Body of pancreas (tissue), 4 donors: ENCODE measurements around the gene RXRA. TPM values are rescaled to one million over a fixed set of nuclear protein-coding genes. Genes with fewer than 3 reads are reported as not detected.

Source experiments
- ATAC-seq: fragments of 150-250 bp; one replicate; pipeline ENCODE4 v1.9.1; 2016
- DNase-seq, 4 donors: peaks; one replicate each; pipeline ENCODE4 v3.0.0-alpha.2; 2019
- H3K27ac ChIP-seq, 4 donors: fragments of 200-600 bp; sonication (generic); 1 replicate in 3 of 4; 2 replicates in 1 of 4; pipeline versions ENCODE4 v1.5.1 to v1.6.1; 2016 to 2019; ENCODE audit warnings: mild to moderate bottlenecking in 1 of 4, mixed read lengths in 1 of 4, moderate library complexity in 1 of 4
- H3K27me3 ChIP-seq, 2 donors: fragments of 200-600 bp; sonication (generic); one replicate each; pipeline ENCODE4 v1.6.0; 2016; ENCODE audit warnings: mild to moderate bottlenecking in 1 of 2
- H3K36me3 ChIP-seq, 2 donors: fragments of 200-600 bp; sonication (generic); replicated peaks in 1 of 2; 2 replicates each; pipeline ENCODE4 v1.5.1; 2016; ENCODE audit warnings: low read depth in 2 of 2; ENCODE audit not compliant: insufficient read depth in 1 of 2
- H3K4me1 ChIP-seq: fragments of 200-600 bp; sonication (generic); one replicate; pipeline ENCODE4 v1.6.0; 2016
- H3K4me3 ChIP-seq, 2 donors: fragments of 200-600 bp; sonication (generic); 1 replicate in 1 of 2; 2 replicates in 1 of 2; pipeline ENCODE4 v1.5.1; 2016 to 2019
- H3K9me3 ChIP-seq, 3 donors: fragments of 200-600 bp; sonication (generic); 1 replicate in 2 of 3; 2 replicates in 1 of 3; pipeline ENCODE4 v1.5.1; 2016
- POLR2A ChIP-seq, 3 donors: fragments of 450-650 bp; IDR thresholded peaks; one replicate each; pipeline ENCODE4 v1.6.1; 2016; ENCODE audit warnings: antibody characterized with exemption in 3 of 3, mild to moderate bottlenecking in 2 of 3
- WGBS, 2 donors: methylation state at CpG; one replicate each; pipeline ENCODE4 v1.1.5; 2017; 5-methylcytosine and 5-hydroxymethylcytosine counted together
- intact Hi-C: fragments of 100-400 bp; cut with DNase I; formaldehyde crosslinking; loops from one replicate; pipeline ENCODE4 v1.15.1; 2023
- total RNA-seq, 2 donors: library from RNA; depleted of rRNA; stranded (reverse); fragments of >200 nt; gene quantifications; one replicate each; pipeline ENCODE4 v1.1.0, GENCODE V29; 2016
- TF ChIP-seq, protein P1 (sequence below), 7 experiments: fragments of 450-650 bp in 4 of 7; fragments of 200-600 bp in 3 of 7; sonication (generic) in 3 of 7; IDR thresholded peaks; one replicate each; pipeline ENCODE4 v1.5.1; 2016 to 2019; ENCODE audit warnings: antibody characterized with exemption in 7 of 7

RXRA gene
- total RNA-seq, 2 donors from 2014 or later, result 31.4 to 41.9 TPM

DNA sequence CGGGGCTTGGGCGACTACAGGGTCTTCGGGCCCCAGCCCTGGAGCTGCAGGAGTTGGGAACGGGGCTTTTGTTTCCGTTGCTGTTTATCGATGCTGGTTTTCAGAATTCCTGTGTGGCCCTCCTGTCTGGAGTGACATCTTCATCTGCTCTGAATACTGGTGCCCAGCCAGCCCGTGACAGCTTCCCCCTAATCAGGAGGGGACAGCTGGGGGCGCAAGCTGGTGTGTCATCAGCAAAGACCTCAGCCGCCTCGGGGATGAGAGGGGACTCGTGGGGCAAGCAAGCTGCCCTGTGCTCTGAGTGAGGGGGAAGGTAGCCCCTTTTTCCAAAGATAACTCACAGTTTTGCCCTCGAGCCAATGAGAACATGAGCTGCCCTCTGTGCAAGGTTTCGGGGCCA is 110.7 kb downstream of the RXRA start:
- no peaks in the 10 kb centered on the region for H3K36me3 ChIP-seq
- no peak overlapping the region for H3K4me3 ChIP-seq
- H3K27ac ChIP-seq, result peak overlapping the region in 1 of 4 donors; percentile 88
- WGBS, 2 donors, result 86 to 90% methylated on average over 13 of the region's 13 CpGs
- TF ChIP-seq POLR2A (IDR thresholded peaks at IDR 0.05), result no peak
- TF ChIP-seq, protein P1, sequence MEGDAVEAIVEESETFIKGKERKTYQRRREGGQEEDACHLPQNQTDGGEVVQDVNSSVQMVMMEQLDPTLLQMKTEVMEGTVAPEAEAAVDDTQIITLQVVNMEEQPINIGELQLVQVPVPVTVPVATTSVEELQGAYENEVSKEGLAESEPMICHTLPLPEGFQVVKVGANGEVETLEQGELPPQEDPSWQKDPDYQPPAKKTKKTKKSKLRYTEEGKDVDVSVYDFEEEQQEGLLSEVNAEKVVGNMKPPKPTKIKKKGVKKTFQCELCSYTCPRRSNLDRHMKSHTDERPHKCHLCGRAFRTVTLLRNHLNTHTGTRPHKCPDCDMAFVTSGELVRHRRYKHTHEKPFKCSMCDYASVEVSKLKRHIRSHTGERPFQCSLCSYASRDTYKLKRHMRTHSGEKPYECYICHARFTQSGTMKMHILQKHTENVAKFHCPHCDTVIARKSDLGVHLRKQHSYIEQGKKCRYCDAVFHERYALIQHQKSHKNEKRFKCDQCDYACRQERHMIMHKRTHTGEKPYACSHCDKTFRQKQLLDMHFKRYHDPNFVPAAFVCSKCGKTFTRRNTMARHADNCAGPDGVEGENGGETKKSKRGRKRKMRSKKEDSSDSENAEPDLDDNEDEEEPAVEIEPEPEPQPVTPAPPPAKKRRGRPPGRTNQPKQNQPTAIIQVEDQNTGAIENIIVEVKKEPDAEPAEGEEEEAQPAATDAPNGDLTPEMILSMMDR (IDR thresholded peaks at IDR 0.05), result no peak
- ATAC-seq (no peak), DNase-seq (no peak)
- peaks cover 48% of the 10 kb centered on the region for H3K4me1 ChIP-seq
- intact Hi-C loops, result no loop called here
- no peaks in the 10 kb centered on the region for H3K9me3 ChIP-seq
- no peaks in the 10 kb centered on the region for H3K27me3 ChIP-seq

DNA sequence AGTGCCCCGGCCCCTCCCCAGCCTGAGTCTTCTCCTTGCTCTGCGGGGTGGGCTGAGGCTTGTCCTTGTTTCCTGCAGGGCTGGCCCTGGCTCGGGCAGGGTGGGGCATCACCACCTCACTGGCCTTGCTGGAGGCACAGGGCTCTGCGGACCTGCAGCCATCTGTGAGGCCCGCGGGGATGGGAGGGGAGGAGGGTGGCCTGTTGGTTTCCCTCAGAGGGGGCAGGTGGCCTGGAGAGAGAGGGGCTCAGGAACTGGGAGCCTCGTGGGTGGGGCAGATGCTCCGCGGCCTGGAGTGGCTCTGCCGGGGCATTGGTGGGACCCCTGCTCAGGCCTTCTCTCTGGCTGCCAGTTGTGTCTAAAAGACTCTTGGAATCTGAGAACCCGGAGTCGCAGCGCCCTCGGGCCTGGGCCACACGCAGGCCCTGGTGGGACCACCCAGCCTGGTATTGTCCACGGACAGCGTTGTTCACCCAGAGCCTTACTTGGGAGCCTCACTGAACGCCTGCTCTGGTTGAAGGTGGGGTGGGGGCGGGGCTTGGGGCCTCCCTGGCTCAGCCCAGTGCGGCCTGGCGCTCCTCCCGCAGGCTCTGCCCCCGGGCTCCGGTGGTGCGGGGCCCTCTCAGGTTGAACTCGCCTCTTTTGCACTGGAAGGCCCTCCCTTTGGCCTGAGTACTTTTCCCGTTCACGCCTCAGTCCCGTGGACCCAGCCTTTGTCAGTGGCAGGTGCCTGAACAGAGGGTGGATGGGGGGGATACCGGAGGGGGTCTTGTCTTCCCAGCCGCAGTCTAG is 111.3 kb downstream of the RXRA start:
- ATAC-seq (no peak), DNase-seq (no peak)
- TF ChIP-seq, protein P1 (IDR thresholded peaks at IDR 0.05), result no peak
- no peak for TF ChIP-seq POLR2A (IDR thresholded peaks at IDR 0.05)
- Histone ChIP-seq H3K27ac (no peak overlapping the region), H3K27me3 (no peaks in the 10 kb centered on the region), H3K4me1 (peaks cover 52% of the 10 kb centered on the region), H3K4me3 (no peak overlapping the region), H3K36me3 (no peaks in the 10 kb centered on the region), H3K9me3 (no peaks in the 10 kb centered on the region)
- intact Hi-C loops, result no loop called here
- 80 to 92% methylated on average over 21 of the region's 31 CpGs for WGBS, 2 donors

DNA sequence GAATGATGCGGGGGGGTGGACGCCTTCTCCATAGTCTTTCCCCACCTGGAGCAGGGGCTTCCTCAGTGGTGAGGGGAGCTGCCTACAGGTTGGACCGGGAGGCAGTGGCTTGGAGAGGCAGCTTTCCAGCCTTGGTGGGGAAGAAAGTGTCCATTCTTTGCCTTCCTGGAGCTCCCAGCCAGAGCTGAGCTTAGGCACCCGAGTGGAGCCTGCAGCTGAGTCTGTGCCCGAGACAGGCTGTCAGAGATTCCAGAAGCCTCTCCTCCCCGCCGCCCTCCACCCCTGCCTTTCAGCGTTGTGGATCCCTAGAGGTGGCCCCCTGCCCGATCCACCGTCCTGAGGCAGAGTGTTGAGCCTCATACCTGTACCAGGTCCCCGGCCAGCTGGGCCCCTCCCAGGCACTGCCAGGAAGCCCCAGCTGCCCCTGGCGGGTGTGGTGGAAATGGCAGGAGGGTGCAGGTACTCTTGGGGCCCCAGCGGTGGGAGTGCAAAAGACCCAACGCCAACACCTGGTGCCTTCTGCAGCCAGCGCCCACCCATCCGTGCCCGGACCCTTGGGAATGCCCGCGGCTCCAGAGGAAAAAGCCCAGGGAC is 112.0 kb downstream of the RXRA start:
- ATAC-seq, result no peak
- Histone ChIP-seq H3K4me1 (peaks cover 52% of the 10 kb centered on the region), H3K4me3 (no peak overlapping the region), H3K27me3 (no peaks in the 10 kb centered on the region), H3K27ac (no peak overlapping the region), H3K9me3 (no peaks in the 10 kb centered on the region), H3K36me3 (no peaks in the 10 kb centered on the region)
- intact Hi-C loops, result no loop called here
- no peak for TF ChIP-seq POLR2A (IDR thresholded peaks at IDR 0.05)
- TF ChIP-seq, protein P1 (IDR thresholded peaks at IDR 0.05), result peak in 2 of 7 experiments; percentile 33 to 35
- DNase-seq, result peak in 1 of 4 donors; percentile 55
- 60 to 77% methylated on average over 2 to 18 of the region's 19 CpGs for WGBS, 2 donors

DNA sequence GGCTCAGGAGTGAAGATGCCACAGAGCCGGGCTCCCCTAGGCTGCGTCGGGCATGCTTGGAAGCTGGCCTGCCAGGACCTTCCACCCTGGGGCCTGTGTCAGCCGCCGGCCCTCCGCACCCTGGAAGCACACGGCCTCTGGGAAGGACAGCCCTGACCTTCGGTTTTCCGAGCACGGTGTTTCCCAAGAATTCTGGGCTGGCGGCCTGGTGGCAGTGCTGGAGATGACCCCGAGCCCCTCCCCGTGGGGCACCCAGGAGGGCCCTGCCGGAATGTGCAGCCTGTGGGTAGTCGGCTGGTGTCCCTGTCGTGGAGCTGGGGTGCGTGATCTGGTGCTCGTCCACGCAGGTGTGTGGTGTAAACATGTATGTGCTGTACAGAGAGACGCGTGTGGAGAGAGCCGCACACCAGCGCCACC is 113.1 kb downstream of the RXRA start:
- WGBS, 2 donors, result 90 to 98% methylated on average over 7 to 15 of the region's 23 CpGs
- intact Hi-C loops, result no loop called here
- no peak for TF ChIP-seq POLR2A (IDR thresholded peaks at IDR 0.05)
- TF ChIP-seq, protein P1 (IDR thresholded peaks at IDR 0.05), result no peak
- DNase-seq, result no peak
- Histone ChIP-seq H3K4me3 (no peak overlapping the region), H3K4me1 (peaks cover 49% of the 10 kb centered on the region), H3K27ac (no peak overlapping the region), H3K27me3 (no peaks in the 10 kb centered on the region), H3K36me3 (no peaks in the 10 kb centered on the region), H3K9me3 (no peaks in the 10 kb centered on the region)
- no peak for ATAC-seq
